Activated T-cell treated with anti-CD3 and anti-CD28 coated beads, Interleukin-2, amount 50 U/mL, for 4 hours (primary cell): ENCODE results near the gene HMGN4. TPM values are rescaled to one million over a fixed set of nuclear protein-coding genes. Genes with fewer than 3 reads are reported as not detected.

Source experiments
- ATAC-seq, 2 donors: fragments of 200-7000 bp; cut with Tn5 transposase; one replicate each; pipeline ENCODE4 v1.10.0; 2021
- DNase-seq: peaks from one replicate; pipeline ENCODE4 v3.0.0-alpha.2; 2020
- H3K27me3 Mint-ChIP-seq: one replicate; pipeline ENCODE4 v1.8.0; 2021; ENCODE audit warnings: low read depth, mixed read lengths
- H3K36me3 Mint-ChIP-seq: one replicate; pipeline ENCODE4 v1.8.0; 2022; ENCODE audit warnings: mixed read lengths; ENCODE audit not compliant: insufficient read depth
- H3K4me1 Mint-ChIP-seq: one replicate; pipeline ENCODE4 v1.8.0; 2021; ENCODE audit warnings: low read depth, mixed read lengths
- H3K4me3 Mint-ChIP-seq: one replicate; pipeline ENCODE4 v1.8.0; 2021; ENCODE audit warnings: mild to moderate bottlenecking, moderate library complexity, mixed read lengths
- H3K9me3 Mint-ChIP-seq: one replicate; pipeline ENCODE4 v1.8.0; 2021; ENCODE audit warnings: mixed read lengths
- total RNA-seq, 3 donors: library from RNA; stranded (reverse); gene quantifications; one replicate each; pipeline ENCODE4 v1.2.1, GENCODE V29; 2021

Gene HMGN4
- total RNA-seq, 3 donors from 2014 or later = 63.4 to 73.4 (median 72.0) TPM

GRCh38 chr6:26552205-26552604, 14.0 kb downstream of the HMGN4 start:
- Mint-ChIP-seq H3K4me1 (peaks cover 24% of the 10 kb centered on the region), H3K9me3 (no peaks in the 10 kb centered on the region), H3K36me3 (no peaks in the 10 kb centered on the region), H3K4me3 (no peak overlapping the region), H3K27me3 (no peaks in the 10 kb centered on the region)
- no peak for ATAC-seq
- DNase-seq = no peak

- ATAC-seq (no peak), DNase-seq (no peak)
- Mint-ChIP-seq H3K4me1 (peaks cover 24% of the 10 kb centered on the region), H3K27me3 (no peaks in the 10 kb centered on the region), H3K9me3 (no peaks in the 10 kb centered on the region), H3K36me3 (no peaks in the 10 kb centered on the region), H3K4me3 (no peak overlapping the region)
These were observed 14.5 kb downstream of the HMGN4 start for GRCh38 chr6:26552640-26553188.

- ATAC-seq (peak; percentile 57 to 65), DNase-seq (peak; percentile 78)
These were observed 15.1 kb downstream of the HMGN4 start for GRCh38 chr6:26553264-26553634.

DNA sequence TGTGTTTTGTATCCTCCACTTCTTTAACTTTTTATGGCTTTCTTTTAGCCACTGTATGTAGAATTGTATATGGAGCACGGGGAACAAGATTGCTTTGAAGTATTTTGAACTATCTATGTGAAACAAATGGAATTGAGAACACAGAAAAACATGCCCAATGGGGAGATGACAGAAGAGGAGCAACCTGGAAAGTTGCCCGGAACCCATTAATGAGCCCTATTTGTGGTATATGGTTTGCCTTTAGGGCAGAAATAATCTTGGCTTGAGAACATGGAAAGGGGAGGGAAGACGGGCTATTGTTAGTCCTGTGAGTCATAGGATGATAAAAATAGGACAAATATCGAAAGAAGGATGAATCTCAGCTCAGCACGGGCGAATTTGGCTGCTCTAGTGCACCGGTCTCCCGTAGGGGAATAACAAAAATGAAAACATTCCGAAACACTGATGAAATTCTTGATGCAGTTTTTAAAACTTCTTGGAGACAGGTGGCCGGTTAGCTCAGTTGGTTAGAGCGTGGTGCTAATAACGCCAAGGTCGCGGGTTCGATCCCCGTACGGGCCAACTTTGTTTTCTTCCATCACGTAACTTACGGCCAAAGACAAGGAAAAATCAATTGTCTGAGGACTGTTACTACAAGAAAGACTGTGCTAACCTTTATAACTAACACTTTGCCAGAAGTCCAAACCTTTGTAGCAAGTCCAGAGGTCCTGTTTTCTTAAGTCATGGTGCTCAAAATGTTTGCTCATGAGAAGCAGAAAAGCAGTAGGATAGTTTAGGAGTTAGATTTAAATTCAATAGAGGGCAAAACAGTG, 15.7 kb downstream of the HMGN4 start:
- no peaks in the 10 kb centered on the region for H3K9me3 Mint-ChIP-seq
- no peaks in the 10 kb centered on the region for H3K27me3 Mint-ChIP-seq
- H3K4me1 Mint-ChIP-seq = peaks cover 25% of the 10 kb centered on the region
- peak; percentile 45 to 54 for ATAC-seq
- H3K4me3 Mint-ChIP-seq = no peak overlapping the region
- DNase-seq = peak; percentile 82
- no peaks in the 10 kb centered on the region for H3K36me3 Mint-ChIP-seq

More at GRCh38 chr6:26553264-26553634, 15.1 kb downstream of the HMGN4 start:
- Mint-ChIP-seq H3K4me1 (peaks cover 24% of the 10 kb centered on the region), H3K9me3 (no peaks in the 10 kb centered on the region), H3K36me3 (no peaks in the 10 kb centered on the region), H3K27me3 (no peaks in the 10 kb centered on the region), H3K4me3 (no peak overlapping the region)

GRCh38 chr6:26554447-26554696, 16.2 kb downstream of the HMGN4 start:
- DNase-seq (no peak), ATAC-seq (no peak)
- Mint-ChIP-seq H3K27me3 (no peaks in the 10 kb centered on the region), H3K36me3 (no peaks in the 10 kb centered on the region), H3K4me1 (peaks cover 25% of the 10 kb centered on the region), H3K4me3 (no peak overlapping the region), H3K9me3 (no peaks in the 10 kb centered on the region)

DNA sequence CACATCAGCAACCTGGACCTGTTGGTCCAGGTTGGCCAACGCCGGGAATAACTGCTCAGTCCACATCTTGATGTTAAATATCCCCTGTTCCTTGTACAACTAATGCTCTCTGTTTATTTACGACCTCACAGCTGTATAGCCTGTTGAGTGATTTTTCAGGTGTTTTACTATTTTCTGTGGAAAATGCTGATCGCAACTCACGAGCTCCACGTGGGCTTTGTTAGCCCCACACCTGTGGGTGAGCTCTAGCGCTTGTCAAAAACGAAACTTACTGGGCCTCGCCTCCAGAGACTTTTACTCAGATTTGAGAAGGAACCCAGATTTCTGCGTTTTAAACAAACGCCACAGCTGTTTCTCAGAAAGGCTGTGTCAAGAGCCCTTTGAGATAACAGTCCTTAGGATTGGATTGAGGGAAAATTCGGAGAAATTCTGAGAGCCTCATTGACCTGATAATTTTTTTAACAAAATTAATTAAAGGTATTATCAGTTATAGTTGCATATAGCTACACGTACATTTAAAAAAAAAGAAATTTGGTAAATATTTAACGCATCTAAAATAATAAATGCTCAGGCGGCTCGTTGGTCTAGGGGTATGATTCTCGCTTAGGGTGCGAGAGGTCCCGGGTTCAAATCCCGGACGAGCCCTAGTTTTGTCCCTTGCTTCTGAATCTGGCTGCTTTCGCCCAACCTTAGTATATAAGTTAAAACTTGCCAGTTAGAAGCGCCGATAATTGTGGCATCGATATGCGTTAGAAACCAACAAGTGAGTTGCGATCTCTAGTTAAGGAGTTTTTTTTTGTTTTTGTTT, 16.7 kb downstream of the HMGN4 start:
- no peaks in the 10 kb centered on the region for H3K36me3 Mint-ChIP-seq
- H3K4me1 Mint-ChIP-seq = peaks cover 22% of the 10 kb centered on the region
- DNase-seq = peak; percentile 48
- no peaks in the 10 kb centered on the region for H3K9me3 Mint-ChIP-seq
- ATAC-seq = peak in 1 of 2 donors; percentile 14
- no peak overlapping the region for H3K4me3 Mint-ChIP-seq
- no peaks in the 10 kb centered on the region for H3K27me3 Mint-ChIP-seq

DNA sequence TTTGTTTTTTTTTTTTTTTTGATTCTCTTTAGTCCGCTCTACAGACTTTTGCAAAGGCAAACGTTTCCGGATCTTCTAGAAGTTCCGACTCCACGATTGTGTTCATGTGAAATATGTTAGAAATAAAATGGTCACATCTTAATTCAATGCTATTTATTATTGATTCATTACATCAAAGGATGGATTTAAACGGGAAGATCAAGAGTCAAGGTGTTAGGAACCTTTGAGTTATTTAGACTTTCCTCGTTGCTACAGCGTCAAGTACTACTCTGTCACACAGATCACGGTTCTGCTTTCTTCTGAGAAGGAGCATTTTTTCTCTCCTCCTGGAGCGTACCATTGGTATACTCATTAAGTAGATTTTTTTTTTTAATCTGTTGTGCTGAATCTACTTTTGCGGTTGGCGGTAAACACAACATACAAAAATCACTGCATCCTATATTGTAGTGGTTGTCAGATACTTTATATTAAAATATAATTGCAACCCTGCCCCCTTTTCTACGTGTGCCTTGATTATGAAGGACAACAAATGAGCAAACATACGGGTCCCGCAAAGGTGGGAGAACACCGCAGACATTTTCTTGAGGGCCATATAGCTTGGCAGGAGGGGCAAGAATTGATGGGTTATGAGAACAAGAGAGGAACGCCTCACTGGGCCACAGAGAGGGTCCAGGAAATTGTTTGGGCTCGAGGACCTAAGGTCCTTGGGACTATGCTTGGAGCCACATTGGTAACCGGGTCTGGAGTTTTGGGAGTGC, 17.5 kb downstream of the HMGN4 start:
- no peaks in the 10 kb centered on the region for H3K27me3 Mint-ChIP-seq
- no peak for DNase-seq
- peaks cover 15% of the 10 kb centered on the region for H3K4me1 Mint-ChIP-seq
- H3K9me3 Mint-ChIP-seq = no peaks in the 10 kb centered on the region
- no peaks in the 10 kb centered on the region for H3K36me3 Mint-ChIP-seq
- H3K4me3 Mint-ChIP-seq = peak overlapping the region; percentile 37
- no peak for ATAC-seq

GRCh38 chr6:26556263-26557070, 18.3 kb downstream of the HMGN4 start:
- Mint-ChIP-seq H3K36me3 (no peaks in the 10 kb centered on the region), H3K4me1 (peaks cover 15% of the 10 kb centered on the region), H3K27me3 (no peaks in the 10 kb centered on the region), H3K4me3 (peak overlapping the region; percentile 37), H3K9me3 (no peaks in the 10 kb centered on the region)
- DNase-seq (peak; percentile 18), ATAC-seq (no peak)

GRCh38 chr6:26561533-26562466, 23.6 kb downstream of the HMGN4 start:
- Mint-ChIP-seq H3K36me3 (no peaks in the 10 kb centered on the region), H3K27me3 (no peaks in the 10 kb centered on the region), H3K4me3 (no peak overlapping the region), H3K9me3 (no peaks in the 10 kb centered on the region), H3K4me1 (peaks cover 1% of the 10 kb centered on the region)
- DNase-seq (no peak), ATAC-seq (no peak)

GRCh38 chr6:26563488-26563887, 25.3 kb downstream of the HMGN4 start:
- peaks cover 3% of the 10 kb centered on the region for H3K4me1 Mint-ChIP-seq
- peaks cover under 1% of the 10 kb centered on the region for H3K27me3 Mint-ChIP-seq
- DNase-seq (no peak), ATAC-seq (no peak)
- no peaks in the 10 kb centered on the region for H3K9me3 Mint-ChIP-seq
- H3K36me3 Mint-ChIP-seq = no peaks in the 10 kb centered on the region
- no peak overlapping the region for H3K4me3 Mint-ChIP-seq

DNA sequence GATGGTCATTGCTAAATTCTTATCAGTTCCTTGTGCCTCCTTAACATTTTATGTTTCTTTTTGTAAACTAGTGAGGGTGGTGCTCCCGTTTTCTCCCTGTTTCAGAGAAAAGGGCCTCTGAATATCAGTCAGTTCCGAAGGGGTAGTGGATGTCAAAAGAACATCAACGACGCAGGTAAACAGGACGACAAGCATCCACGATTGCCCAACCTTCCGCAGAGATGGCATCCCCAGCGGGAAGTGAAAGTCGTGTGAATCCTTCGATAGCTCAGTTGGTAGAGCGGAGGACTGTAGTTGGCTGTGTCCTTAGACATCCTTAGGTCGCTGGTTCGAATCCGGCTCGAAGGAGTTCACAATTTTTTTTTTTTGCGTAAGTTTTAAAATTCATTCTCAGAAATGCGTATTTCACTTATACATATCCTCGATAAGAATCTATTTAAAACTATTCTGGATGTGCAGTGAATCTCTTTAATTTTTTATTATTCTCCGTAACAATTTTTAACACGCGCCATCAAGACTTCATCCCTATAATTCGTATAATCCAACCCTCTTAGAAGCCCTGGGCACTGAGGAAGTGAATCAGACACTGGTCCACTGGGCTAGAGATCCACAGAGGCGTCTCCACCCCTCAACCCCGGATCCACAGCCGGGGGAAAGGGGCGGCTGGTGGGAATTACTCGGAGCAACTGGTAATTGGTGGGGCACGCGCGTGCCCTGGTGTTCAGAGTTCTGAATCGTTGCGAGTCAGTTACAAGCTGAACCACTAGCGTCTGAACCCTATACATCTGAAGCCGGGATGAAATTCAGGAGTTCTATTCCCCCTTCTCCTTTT, 30.7 kb downstream of the HMGN4 start:
- Mint-ChIP-seq H3K36me3 (no peaks in the 10 kb centered on the region), H3K9me3 (no peaks in the 10 kb centered on the region), H3K4me1 (peaks cover 25% of the 10 kb centered on the region), H3K27me3 (peaks cover 3% of the 10 kb centered on the region), H3K4me3 (peak overlapping the region; percentile 87)
- DNase-seq (peak; percentile 100), ATAC-seq (peak; percentile 74 to 75)

DNA sequence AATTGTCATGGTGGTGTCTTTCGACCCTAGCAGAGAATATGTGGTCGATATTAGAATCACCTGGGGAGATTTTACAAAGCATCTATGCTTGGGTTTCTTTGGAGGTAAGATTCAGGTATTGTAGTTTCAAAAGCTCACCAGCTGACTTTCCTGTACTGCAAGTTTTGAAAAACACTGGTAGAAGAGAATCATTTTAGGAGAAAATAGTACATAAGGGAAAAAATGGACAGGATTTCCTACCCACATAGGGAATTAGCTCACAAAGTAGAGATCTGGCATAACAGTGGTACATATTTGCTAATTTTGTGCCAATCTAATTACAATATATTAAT, 31.2 kb downstream of the HMGN4 start:
- peaks cover 25% of the 10 kb centered on the region for H3K4me1 Mint-ChIP-seq
- no peaks in the 10 kb centered on the region for H3K9me3 Mint-ChIP-seq
- no peak for DNase-seq
- peak overlapping the region; percentile 87 for H3K4me3 Mint-ChIP-seq
- no peak for ATAC-seq
- H3K36me3 Mint-ChIP-seq = no peaks in the 10 kb centered on the region
- peaks cover 3% of the 10 kb centered on the region for H3K27me3 Mint-ChIP-seq
